ENCODE measurements around the gene FIGLA. TPM values are rescaled to one million over a fixed set of nuclear protein-coding genes. Genes with fewer than 3 reads are reported as not detected.

Gene FIGLA
- total and polyA plus RNA-seq, 2 of the 8 experiments (the other 6 are each of a cell fraction or from before 2014, with no cell fraction given) = not detected

GRCh38 chr2:70790136-70790828, at the start of gene FIGLA (continued):
- TF ChIP-seq HDAC2 (IDR thresholded peaks at IDR 0.05; ENCODE audit: borderline replicate concordance in 1 of 2, low read depth in 2 of 2, low read length in 2 of 2) (0 out of 4 replicates have a peak, but pooled peaks of 1 of the 2 experiments have one; percentile 28), KDM4A (IDR thresholded peaks at IDR 0.05; ENCODE audit: low read depth, low read length, severe bottlenecking) (peak; percentile 82)
- TF ChIP-seq, protein P1, sequence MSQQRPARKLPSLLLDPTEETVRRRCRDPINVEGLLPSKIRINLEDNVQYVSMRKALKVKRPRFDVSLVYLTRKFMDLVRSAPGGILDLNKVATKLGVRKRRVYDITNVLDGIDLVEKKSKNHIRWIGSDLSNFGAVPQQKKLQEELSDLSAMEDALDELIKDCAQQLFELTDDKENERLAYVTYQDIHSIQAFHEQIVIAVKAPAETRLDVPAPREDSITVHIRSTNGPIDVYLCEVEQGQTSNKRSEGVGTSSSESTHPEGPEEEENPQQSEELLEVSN (IDR thresholded peaks at IDR 0.05) = peak; percentile 85
